ENCODE measurements around the gene APOC3.

The APOC3 gene

GRCh38 chr11:116837231-116838091, 7.8 kb downstream of the APOC3 start, which contains the start of gene APOA1:
APOA1 (minus strand) TSS chr11:116837622; CDS start chr11:116837387, 235 bp downstream.
- Mint-ChIP-seq H3K9me3 (no peaks in the 10 kb centered on the region), H3K4me1 (peaks cover 21% of the 10 kb centered on the region), H3K27me3 (ENCODE audit: low read depth) (peaks cover 11% of the 10 kb centered on the region), H3K4me3 (peak within 1 kb of the TSS in 1 of 3 experiments; percentile 23), H3K27ac (peak within 1 kb of the TSS; percentile 26 to 77 (median 28)), H3K36me3 (ENCODE audit: low read depth) (no peaks in the 10 kb centered on the region)
- TF ChIP-seq, protein P1, sequence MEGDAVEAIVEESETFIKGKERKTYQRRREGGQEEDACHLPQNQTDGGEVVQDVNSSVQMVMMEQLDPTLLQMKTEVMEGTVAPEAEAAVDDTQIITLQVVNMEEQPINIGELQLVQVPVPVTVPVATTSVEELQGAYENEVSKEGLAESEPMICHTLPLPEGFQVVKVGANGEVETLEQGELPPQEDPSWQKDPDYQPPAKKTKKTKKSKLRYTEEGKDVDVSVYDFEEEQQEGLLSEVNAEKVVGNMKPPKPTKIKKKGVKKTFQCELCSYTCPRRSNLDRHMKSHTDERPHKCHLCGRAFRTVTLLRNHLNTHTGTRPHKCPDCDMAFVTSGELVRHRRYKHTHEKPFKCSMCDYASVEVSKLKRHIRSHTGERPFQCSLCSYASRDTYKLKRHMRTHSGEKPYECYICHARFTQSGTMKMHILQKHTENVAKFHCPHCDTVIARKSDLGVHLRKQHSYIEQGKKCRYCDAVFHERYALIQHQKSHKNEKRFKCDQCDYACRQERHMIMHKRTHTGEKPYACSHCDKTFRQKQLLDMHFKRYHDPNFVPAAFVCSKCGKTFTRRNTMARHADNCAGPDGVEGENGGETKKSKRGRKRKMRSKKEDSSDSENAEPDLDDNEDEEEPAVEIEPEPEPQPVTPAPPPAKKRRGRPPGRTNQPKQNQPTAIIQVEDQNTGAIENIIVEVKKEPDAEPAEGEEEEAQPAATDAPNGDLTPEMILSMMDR (IDR thresholded peaks at IDR 0.05; ENCODE audit: unreplicated experiment in 3 of 3), result no peak

- Mint-ChIP-seq H3K36me3 (ENCODE audit: low read depth) (peaks cover 7% of the 10 kb centered on the region), H3K27me3 (ENCODE audit: low read depth) (peaks cover 5% of the 10 kb centered on the region), H3K4me3 (peak overlapping the region in 1 of 3 experiments; percentile 23), H3K9me3 (no peaks in the 10 kb centered on the region), H3K27ac (peak overlapping the region; percentile 18 to 77 (median 28)), H3K4me1 (peaks cover 21% of the 10 kb centered on the region)
- TF ChIP-seq, protein P1 (IDR thresholded peaks at IDR 0.05; ENCODE audit: unreplicated experiment in 3 of 3), result no peak
Observed at GRCh38 chr11:116838321-116839084, 8.8 kb downstream of the APOC3 start.

DNA sequence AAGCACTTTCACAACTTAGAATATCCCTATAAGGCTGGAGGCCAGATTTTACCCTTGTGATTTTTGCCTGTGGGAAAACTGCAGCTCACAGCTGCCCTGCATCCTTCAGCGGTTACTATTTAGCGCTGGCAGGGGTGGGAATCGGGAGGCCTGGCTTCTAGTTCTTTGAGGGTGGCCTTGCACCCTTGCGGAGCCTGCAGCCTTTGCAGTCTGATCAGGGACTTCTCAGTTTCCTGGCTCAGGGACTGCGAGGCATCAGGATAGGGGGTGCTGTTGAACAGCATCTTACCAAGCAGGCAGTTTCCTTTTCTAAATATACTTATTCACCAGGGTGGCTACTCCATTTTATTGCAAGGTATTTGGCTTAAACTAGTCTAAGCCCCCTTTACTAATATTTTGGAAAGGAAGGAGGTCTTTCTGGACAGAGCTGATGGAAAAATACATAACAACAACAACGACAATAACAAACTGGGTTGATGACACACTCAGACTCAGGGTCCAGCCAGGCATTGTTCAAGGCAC, 10.6 kb downstream of the APOC3 start:
- H3K27ac Mint-ChIP-seq, result peak overlapping the region in 2 of 3 experiments; percentile 31 to 50
- no peaks in the 10 kb centered on the region for H3K27me3 Mint-ChIP-seq (ENCODE audit: low read depth)
- H3K9me3 Mint-ChIP-seq, result no peaks in the 10 kb centered on the region
- peaks cover 20% of the 10 kb centered on the region for H3K4me1 Mint-ChIP-seq
- TF ChIP-seq, protein P1 (IDR thresholded peaks at IDR 0.05; ENCODE audit: unreplicated experiment in 3 of 3), result no peak
- H3K4me3 Mint-ChIP-seq, result no peak overlapping the region
- H3K36me3 Mint-ChIP-seq (ENCODE audit: low read depth), result peaks cover 19% of the 10 kb centered on the region

- H3K27ac Mint-ChIP-seq, result peak overlapping the region in 1 of 3 experiments; percentile 65
- TF ChIP-seq, protein P1 (IDR thresholded peaks at IDR 0.05; ENCODE audit: unreplicated experiment in 3 of 3), result no peak
- no peaks in the 10 kb centered on the region for H3K9me3 Mint-ChIP-seq
- H3K27me3 Mint-ChIP-seq (ENCODE audit: low read depth), result no peaks in the 10 kb centered on the region
- peaks cover 17% of the 10 kb centered on the region for H3K4me1 Mint-ChIP-seq
- no peak overlapping the region for H3K4me3 Mint-ChIP-seq
- H3K36me3 Mint-ChIP-seq (ENCODE audit: low read depth), result peaks cover 22% of the 10 kb centered on the region
Observed at GRCh38 chr11:116840746-116841296, 11.1 kb downstream of the APOC3 start.

- Mint-ChIP-seq H3K36me3 (ENCODE audit: low read depth) (peaks cover 35% of the 10 kb centered on the region), H3K4me1 (peaks cover 12% of the 10 kb centered on the region), H3K27ac (peak overlapping the region in 1 of 3 experiments; percentile 44), H3K27me3 (ENCODE audit: low read depth) (no peaks in the 10 kb centered on the region), H3K9me3 (no peaks in the 10 kb centered on the region), H3K4me3 (no peak overlapping the region)
- TF ChIP-seq, protein P1 (IDR thresholded peaks at IDR 0.05; ENCODE audit: unreplicated experiment in 3 of 3), result no peak
Observed at GRCh38 chr11:116842117-116842516, 12.4 kb downstream of the APOC3 start.
